DOHH2 (cell line): ENCODE data around the gene CSNK1G2.

Experiments used
- CTCF ChIP-seq: fragments of 200-600 bp; sonication (generic); IDR thresholded peaks from one replicate; pipeline ENCODE4 v1.5.1; 2014; ENCODE audit warnings: antibody characterized with exemption, mild to moderate bottlenecking, low read depth, low read length; ENCODE audit not compliant: poor library complexity, severe bottlenecking
- EZH2phosphoT487 ChIP-seq: fragments of 200-600 bp; sonication (generic); IDR thresholded peaks from 2 replicates; pipeline ENCODE4 v1.6.1; 2017; ENCODE audit warnings: borderline replicate concordance, mild to moderate bottlenecking, antibody characterized with exemption, low read length, moderate library complexity, mixed read lengths

GRCh38 chr19:1987197-1988187, 46.5 kb downstream of the CSNK1G2 start:
- TF ChIP-seq CTCF (no peak), EZH2phosphoT487 (no peak)
